Activated naive CD8-positive, alpha-beta T cell (primary cell): ENCODE results near the gene RAD9B.
A peak's percentile ranks its signal among the peaks of the same experiment; 100 is the strongest.
"Not testable (repeated sequence)": the region's sequence is repeated elsewhere in the genome, so short reads cannot be mapped to it uniquely, and the experiment has no call there.

Source experiments
- H3K27ac Mint-ChIP-seq: one replicate; pipeline ENCODE4 v1.8.0; 2021; ENCODE audit warnings: mixed read lengths
- H3K27me3 Mint-ChIP-seq: one replicate; pipeline ENCODE4 v1.8.0; 2021; ENCODE audit warnings: mixed read lengths
- H3K36me3 Mint-ChIP-seq: one replicate; pipeline ENCODE4 v1.8.0; 2021; ENCODE audit warnings: mixed read lengths
- H3K4me1 Mint-ChIP-seq: one replicate; pipeline ENCODE4 v1.8.0; 2021; ENCODE audit warnings: low read depth, mixed read lengths
- H3K4me3 Mint-ChIP-seq: one replicate; pipeline ENCODE4 v1.8.0; 2021; ENCODE audit warnings: mild to moderate bottlenecking, mixed read lengths
- H3K9me3 Mint-ChIP-seq: one replicate; pipeline ENCODE4 v1.8.0; 2021; ENCODE audit warnings: low read depth, mixed read lengths

RAD9B gene

GRCh38 chr12:110538869-110539622 is 36.9 kb downstream of the RAD9B start:
- peaks cover 7% of the 10 kb centered on the region for H3K36me3 Mint-ChIP-seq
- H3K4me3 Mint-ChIP-seq, result no peak overlapping the region
- no peaks in the 10 kb centered on the region for H3K9me3 Mint-ChIP-seq
- H3K4me1 Mint-ChIP-seq, result peaks cover 22% of the 10 kb centered on the region
- H3K27ac Mint-ChIP-seq, result peak overlapping the region; percentile 46
- H3K27me3 Mint-ChIP-seq, result no peaks in the 10 kb centered on the region

GRCh38 chr12:110540048-110540447 is 37.9 kb downstream of the RAD9B start:
- H3K36me3 Mint-ChIP-seq, result peaks cover 7% of the 10 kb centered on the region
- no peaks in the 10 kb centered on the region for H3K9me3 Mint-ChIP-seq
- H3K27me3 Mint-ChIP-seq, result no peaks in the 10 kb centered on the region
- peaks cover 16% of the 10 kb centered on the region for H3K4me1 Mint-ChIP-seq
- no peak overlapping the region for H3K4me3 Mint-ChIP-seq
- H3K27ac Mint-ChIP-seq, result no peak overlapping the region

DNA sequence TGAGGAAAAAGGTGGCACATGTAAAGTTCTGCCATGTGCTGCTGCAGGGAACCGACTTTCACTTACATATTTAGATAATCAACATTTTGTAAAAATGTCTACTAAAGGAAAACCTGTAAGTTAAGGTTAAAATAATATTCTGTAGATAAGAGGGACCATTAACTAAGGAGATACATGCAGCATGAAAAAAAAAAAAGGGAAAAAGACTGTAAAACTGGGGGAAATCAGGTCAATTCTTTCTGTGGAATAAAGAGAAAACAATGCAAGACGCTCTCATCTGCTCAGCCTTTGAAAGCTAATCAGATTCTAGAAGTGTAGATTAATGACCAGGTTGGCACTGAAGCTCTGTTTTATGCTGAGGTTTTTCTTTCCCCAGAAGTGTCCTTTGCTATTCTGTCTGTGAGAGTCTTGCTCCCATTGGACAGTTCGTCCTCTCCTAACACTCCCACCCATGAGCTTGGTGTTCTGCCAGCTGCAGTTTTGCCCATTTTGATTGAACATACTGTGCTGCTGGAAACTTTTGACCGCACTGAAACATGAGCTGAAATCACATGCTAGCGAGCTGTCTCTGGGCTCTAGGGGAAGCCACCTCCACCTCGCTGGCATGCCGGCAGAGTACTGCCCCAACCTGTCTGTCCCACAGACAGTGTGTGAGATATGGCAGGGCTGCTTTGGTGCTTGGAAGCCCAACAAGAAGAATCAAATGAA is 41.3 kb downstream of the RAD9B start:
- H3K36me3 Mint-ChIP-seq, result no peaks in the 10 kb centered on the region
- H3K27me3 Mint-ChIP-seq, result no peaks in the 10 kb centered on the region
- peak overlapping the region; percentile 70 for H3K27ac Mint-ChIP-seq
- H3K4me3 Mint-ChIP-seq, result no peak overlapping the region
- H3K9me3 Mint-ChIP-seq, result no peaks in the 10 kb centered on the region
- peaks cover 31% of the 10 kb centered on the region for H3K4me1 Mint-ChIP-seq

DNA sequence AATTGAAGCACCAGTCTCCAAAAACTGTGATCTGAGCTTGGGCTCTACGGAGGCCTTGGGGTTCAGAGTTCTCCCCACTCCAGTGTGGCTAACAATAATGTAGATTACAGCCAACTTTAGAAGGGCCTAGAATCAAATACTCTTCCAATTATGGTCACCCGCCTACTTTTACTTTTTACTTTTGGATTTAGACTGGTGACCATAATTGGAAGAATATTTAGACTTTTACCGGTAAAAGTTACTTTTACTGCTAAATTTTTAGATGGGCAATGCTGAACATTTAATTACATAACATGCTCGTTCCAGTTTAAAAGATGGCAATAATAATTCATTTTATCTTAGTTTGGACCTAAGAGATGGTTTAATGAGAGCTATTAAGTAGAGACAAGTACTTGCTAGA is 41.8 kb downstream of the RAD9B start:
- Mint-ChIP-seq H3K36me3 (no peaks in the 10 kb centered on the region), H3K27ac (no peak overlapping the region), H3K4me1 (peaks cover 37% of the 10 kb centered on the region), H3K4me3 (no peak overlapping the region), H3K27me3 (no peaks in the 10 kb centered on the region), H3K9me3 (no peaks in the 10 kb centered on the region)

- H3K9me3 Mint-ChIP-seq, H3K36me3 Mint-ChIP-seq, H3K4me3 Mint-ChIP-seq, H3K27me3 Mint-ChIP-seq: not testable (repeated sequence)
- H3K4me1 Mint-ChIP-seq, result peaks cover 41% of the 10 kb centered on the region
- H3K27ac Mint-ChIP-seq, result peak overlapping the region; percentile 22
These were observed 43.1 kb downstream of the RAD9B start for GRCh38 chr12:110545259-110545658.

DNA sequence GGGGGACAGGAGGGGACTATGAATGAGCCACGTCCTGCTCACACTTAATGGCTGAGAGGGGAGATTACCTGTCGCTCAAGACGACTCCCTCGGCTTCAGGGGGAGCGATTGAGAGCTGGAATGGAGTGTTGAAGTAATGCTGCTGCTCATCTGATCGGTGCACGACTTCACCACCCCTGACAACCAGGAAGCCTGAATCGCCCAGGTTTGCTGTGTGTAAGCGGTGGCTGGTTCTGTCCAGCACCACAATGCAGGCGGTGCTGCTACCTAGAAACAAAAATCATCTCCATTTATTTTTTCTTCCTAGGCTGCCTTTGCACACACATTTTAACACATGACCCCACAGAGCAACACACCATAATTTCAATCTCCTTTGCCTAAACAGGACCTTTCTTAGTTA is 43.7 kb downstream of the RAD9B start:
- no peaks in the 10 kb centered on the region for H3K27me3 Mint-ChIP-seq
- H3K36me3 Mint-ChIP-seq, result peaks cover 3% of the 10 kb centered on the region
- peak overlapping the region; percentile 62 for H3K27ac Mint-ChIP-seq
- H3K4me1 Mint-ChIP-seq, result peaks cover 42% of the 10 kb centered on the region
- H3K9me3 Mint-ChIP-seq, result no peaks in the 10 kb centered on the region
- H3K4me3 Mint-ChIP-seq, result no peak overlapping the region

DNA sequence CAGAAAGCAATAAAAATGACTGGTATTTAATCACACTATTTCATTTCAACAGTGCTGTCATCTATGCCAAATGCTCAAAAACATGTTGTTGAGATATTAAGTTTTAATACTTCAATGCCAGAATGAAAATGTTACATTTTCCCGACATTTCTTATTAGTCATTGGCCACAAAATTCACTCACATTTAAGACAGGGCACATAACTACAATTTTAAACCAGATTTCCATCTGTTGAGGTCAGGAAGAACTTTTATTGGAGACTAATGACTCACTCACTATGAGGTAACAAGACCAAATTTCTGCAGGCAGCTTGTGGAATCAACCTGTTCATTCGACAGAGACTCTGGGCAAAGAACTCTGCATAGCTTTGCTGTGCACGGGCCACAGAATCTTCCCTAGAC is 44.2 kb downstream of the RAD9B start:
- Mint-ChIP-seq H3K36me3 (peaks cover 3% of the 10 kb centered on the region), H3K27ac (peak overlapping the region; percentile 62), H3K4me1 (peaks cover 45% of the 10 kb centered on the region), H3K27me3 (no peaks in the 10 kb centered on the region), H3K4me3 (no peak overlapping the region), H3K9me3 (no peaks in the 10 kb centered on the region)

DNA sequence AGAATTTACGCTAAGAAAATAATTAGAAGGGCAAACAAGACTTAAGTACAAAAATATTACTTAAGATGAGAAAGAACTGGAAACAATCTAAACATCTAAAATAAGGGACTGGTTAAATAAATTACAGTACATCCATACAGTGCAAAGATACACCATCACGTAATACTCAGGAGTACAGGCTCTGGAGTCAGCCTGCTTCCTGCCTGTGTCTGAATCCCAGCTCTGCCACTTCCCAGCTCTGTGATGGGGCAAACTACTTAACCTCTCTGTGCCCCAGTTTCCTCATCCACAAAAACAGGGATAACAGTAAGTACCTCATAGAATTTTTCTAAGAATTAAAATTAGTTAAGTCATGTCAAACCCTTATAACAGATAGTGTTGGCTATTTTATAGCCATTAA is 45.0 kb downstream of the RAD9B start:
- peak overlapping the region; percentile 4 for H3K27ac Mint-ChIP-seq
- no peaks in the 10 kb centered on the region for H3K9me3 Mint-ChIP-seq
- no peak overlapping the region for H3K4me3 Mint-ChIP-seq
- H3K27me3 Mint-ChIP-seq, result no peaks in the 10 kb centered on the region
- H3K4me1 Mint-ChIP-seq, result peaks cover 49% of the 10 kb centered on the region
- peaks cover 6% of the 10 kb centered on the region for H3K36me3 Mint-ChIP-seq

GRCh38 chr12:110548678-110549077 is 46.5 kb downstream of the RAD9B start:
- Mint-ChIP-seq H3K9me3 (no peaks in the 10 kb centered on the region), H3K4me1 (peaks cover 43% of the 10 kb centered on the region), H3K4me3 (no peak overlapping the region), H3K36me3 (peaks cover 6% of the 10 kb centered on the region), H3K27ac (peak overlapping the region; percentile 35), H3K27me3 (no peaks in the 10 kb centered on the region)

DNA sequence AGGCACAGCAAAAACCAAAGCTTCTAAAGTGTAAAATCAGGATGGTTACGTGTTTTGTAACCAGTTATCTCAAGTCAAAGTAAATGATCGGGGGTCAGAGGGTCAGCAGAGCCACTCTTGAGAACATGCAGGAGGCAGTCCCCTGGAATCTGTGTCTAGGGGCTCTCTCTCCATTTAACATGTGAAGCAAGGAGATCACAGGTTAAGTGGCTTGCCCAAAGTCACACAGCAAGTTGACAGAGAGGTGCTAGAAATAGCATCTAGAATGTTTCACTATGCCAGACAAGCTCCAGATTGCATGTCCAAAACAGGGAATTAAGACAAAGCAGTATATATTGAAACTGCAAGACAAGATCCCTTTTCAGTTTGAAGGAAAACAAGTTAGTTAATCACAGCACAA is 47.6 kb downstream of the RAD9B start:
- no peaks in the 10 kb centered on the region for H3K27me3 Mint-ChIP-seq
- peaks cover 46% of the 10 kb centered on the region for H3K4me1 Mint-ChIP-seq
- peak overlapping the region; percentile 8 for H3K27ac Mint-ChIP-seq
- H3K9me3 Mint-ChIP-seq, result no peaks in the 10 kb centered on the region
- H3K4me3 Mint-ChIP-seq, result no peak overlapping the region
- H3K36me3 Mint-ChIP-seq, result peaks cover 6% of the 10 kb centered on the region

DNA sequence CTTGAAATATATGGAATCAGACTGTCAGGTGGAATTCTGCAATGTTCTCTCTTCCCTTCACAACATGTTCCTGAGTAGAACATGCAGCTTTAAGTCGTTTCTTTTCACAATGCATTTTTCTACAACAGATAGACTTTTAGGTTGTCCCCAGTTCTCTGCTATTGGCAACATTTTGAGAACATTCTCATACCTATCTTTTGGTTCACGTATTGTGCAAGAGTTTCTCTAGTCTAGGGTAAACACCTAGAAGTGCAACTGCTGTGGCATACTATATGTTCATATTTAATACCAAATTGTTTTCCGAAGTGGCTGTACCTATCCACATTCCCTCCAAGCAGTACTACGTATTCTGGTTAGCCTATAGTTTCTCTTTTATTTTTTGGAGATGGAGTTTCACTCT is 48.9 kb downstream of the RAD9B start:
- Mint-ChIP-seq H3K4me1 (peaks cover 52% of the 10 kb centered on the region), H3K9me3 (no peaks in the 10 kb centered on the region), H3K4me3 (no peak overlapping the region), H3K27ac (no peak overlapping the region), H3K27me3 (no peaks in the 10 kb centered on the region), H3K36me3 (peaks cover 6% of the 10 kb centered on the region)
